Colonic mucosa (tissue), 4 donors: ENCODE data around the gene ECHS1. TPM values are rescaled to one million over a fixed set of nuclear protein-coding genes. Genes with fewer than 3 reads are reported as not detected.

Experiments
- DNase-seq: peaks from one replicate; pipeline ENCODE4 v3.0.0-alpha.2; 2020
- H3K27ac ChIP-seq: fragments of 200-600 bp; one replicate; pipeline ENCODE4 v1.8.0; 2021
- H3K27me3 ChIP-seq: fragments of 200-600 bp; one replicate; pipeline ENCODE4 v1.8.0; 2021
- H3K36me3 ChIP-seq: fragments of 200-600 bp; one replicate; pipeline ENCODE4 v1.8.0; 2021
- H3K4me1 ChIP-seq: fragments of 200-600 bp; one replicate; pipeline ENCODE4 v1.8.0; 2021; ENCODE audit warnings: mild to moderate bottlenecking
- H3K4me3 ChIP-seq: fragments of 200-600 bp; one replicate; pipeline ENCODE4 v1.8.0; 2021
- H3K9ac ChIP-seq, 2 donors: one replicate each; pipeline ENCODE4 v1.7.0; 2013; ENCODE audit warnings: control low read depth in 2 of 2, low read depth in 2 of 2, low read length in 2 of 2
- H3K9me3 ChIP-seq: fragments of 200-600 bp; one replicate; pipeline ENCODE4 v1.8.0; 2021
- CTCF ChIP-seq: fragments of 200-600 bp; IDR thresholded peaks from one replicate; pipeline ENCODE4 v1.8.0; 2022; ENCODE audit warnings: antibody characterized with exemption, mild to moderate bottlenecking
- intact Hi-C: fragments of 100-400 bp; cut with DNase I; formaldehyde crosslinking; loops from one replicate; pipeline ENCODE4 v1.14.1; 2022
- total RNA-seq, 2 donors: library from RNA; stranded (reverse); fragmentation: NEBNext Ultra II Directional in 1 of 2; extraction: Animal tissue kit (Norgen Biotek cat#: 25700) in 1 of 2; gene quantifications; one replicate each; pipeline ENCODE4 v1.2.1, GENCODE V29; 2021
- donor health status: healthy.
- donor health status: DM: no; HTN: no; CAD: no.
- donor health status: DM: no; HTN: no; CAD: no.

The ECHS1 gene
- total RNA-seq, 2 donors from 2014 or later, result 188 to 214 TPM

- Histone ChIP-seq H3K4me3 (no peak overlapping the region), H3K27me3 (peaks cover 41% of the 10 kb centered on the region), H3K9ac (no peak overlapping the region), H3K36me3 (no peaks in the 10 kb centered on the region), H3K4me1 (no peaks in the 10 kb centered on the region), H3K27ac (no peak overlapping the region), H3K9me3 (no peaks in the 10 kb centered on the region)
- intact Hi-C loops, result no loop called here
- no peak for TF ChIP-seq CTCF
- no peak for DNase-seq
Observed at GRCh38 chr10:133332936-133333699, 40.0 kb downstream of the ECHS1 start.

GRCh38 chr10:133329491-133330202 lies 43.5 kb downstream of the ECHS1 start:
- no peaks in the 10 kb centered on the region for H3K36me3 ChIP-seq
- H3K27me3 ChIP-seq, result peaks cover 51% of the 10 kb centered on the region
- peak; percentile 94 for TF ChIP-seq CTCF
- H3K4me1 ChIP-seq, result peaks cover 13% of the 10 kb centered on the region
- peak overlapping the region; percentile 39 for H3K4me3 ChIP-seq
- peak overlapping the region; percentile 34 to 55 for H3K9ac ChIP-seq
- no peak overlapping the region for H3K27ac ChIP-seq
- H3K9me3 ChIP-seq, result no peaks in the 10 kb centered on the region
- intact Hi-C loops, result loop anchor here (10.0 kb wide), 1 partner anchor 195 kb away; the partner anchor contains the start of gene CYP2E1
- DNase-seq, result peak; percentile 86

DNA sequence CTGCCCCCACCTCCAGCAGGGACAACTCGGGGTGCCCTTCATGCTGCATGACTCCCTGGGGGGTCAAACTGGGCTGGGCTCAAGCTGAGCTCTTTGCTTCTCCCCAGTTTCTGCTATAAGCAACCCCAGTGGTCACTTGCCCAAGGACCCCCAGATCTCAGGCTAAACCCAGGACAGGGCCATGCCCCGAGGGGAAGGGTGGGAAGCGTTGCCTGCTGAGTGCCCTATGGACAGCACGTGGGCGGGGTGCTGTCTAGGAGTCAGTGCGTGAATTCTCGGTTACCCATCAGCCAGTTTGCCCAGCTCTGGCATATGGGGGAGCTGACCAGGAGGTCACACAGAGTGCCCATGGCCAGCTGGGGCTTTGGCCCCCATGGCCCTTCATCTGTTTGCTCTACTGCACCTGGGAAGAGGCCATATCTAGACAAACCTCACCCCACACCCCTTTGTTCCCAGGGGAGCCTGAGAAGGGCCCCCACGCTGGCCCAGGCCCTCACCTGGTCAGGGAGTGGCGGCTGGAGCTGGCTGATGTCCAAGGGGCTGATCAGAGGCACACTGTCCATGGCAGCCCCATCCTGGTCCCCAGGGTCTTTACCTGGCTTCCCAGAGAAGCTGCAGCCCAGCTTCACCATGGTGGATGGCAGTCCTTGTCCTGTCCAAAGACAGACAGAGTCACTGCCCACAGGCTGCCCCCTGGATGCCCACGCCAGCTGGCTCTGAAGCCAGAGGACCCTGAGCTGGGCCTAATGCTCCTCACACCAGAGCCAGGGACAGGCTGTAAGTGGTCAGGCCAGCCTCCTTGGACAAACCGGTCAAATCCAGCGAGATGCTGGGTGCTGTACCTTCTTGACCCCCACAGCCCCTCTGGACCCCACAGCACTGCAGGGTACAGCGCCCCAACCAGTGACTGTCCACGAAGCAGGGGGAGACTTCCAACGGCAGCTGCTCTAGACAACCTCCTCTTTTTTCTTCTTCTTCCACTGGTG lies 44.5 kb downstream of the ECHS1 start:
- intact Hi-C loops, result loop anchor here (10.0 kb wide), 1 partner anchor 196 kb away; the partner anchor contains the start of gene CYP2E1
- Histone ChIP-seq H3K27ac (no peak overlapping the region), H3K4me1 (peaks cover 13% of the 10 kb centered on the region), H3K36me3 (no peaks in the 10 kb centered on the region), H3K9ac (no peak overlapping the region), H3K4me3 (no peak overlapping the region), H3K27me3 (peaks cover 49% of the 10 kb centered on the region), H3K9me3 (no peaks in the 10 kb centered on the region)
- TF ChIP-seq CTCF, result no peak
- no peak for DNase-seq

DNA sequence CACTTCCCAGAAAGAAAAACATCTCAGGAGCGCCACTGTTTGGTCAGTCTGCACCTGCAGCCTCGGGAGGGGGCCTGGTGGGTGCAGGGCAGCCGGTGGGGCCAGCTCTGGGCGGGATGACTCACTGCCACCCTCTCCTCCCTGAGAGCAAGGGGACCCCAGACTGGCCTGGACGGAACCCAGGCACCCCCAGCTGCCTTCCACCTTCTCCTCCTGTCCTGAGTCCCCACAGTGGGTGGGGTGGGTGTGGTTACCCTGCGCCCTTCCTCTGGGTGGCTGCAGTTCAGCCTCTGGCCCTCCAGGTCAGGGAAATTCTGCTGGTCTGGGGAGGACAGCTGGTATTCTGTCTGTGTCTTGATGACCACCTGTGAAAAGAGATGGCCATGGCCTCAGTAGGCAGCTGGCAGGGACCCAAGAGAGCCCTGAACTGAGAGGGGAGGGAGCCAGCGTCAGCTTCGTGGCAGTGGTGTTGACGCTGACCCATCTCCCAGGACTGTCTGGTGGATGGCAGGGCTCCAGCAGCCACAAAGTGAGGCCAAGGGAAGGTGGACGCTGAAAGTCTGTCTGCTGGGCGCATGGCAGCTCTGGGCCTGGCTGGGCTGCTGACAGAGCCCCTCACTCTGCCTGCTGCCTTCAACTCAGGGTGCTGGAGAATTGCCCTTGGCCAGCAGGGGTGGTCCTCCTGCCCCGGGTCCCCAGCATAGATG lies 45.4 kb downstream of the ECHS1 start:
- no peaks in the 10 kb centered on the region for H3K36me3 ChIP-seq
- DNase-seq, result no peak
- H3K4me3 ChIP-seq, result no peak overlapping the region
- H3K9ac ChIP-seq, result no peak overlapping the region
- no peak overlapping the region for H3K27ac ChIP-seq
- peaks cover 13% of the 10 kb centered on the region for H3K4me1 ChIP-seq
- H3K27me3 ChIP-seq, result peaks cover 49% of the 10 kb centered on the region
- intact Hi-C loops, result loop anchor here (10.0 kb wide), 1 partner anchor 197 kb away; the partner anchor contains the start of gene CYP2E1
- TF ChIP-seq CTCF, result no peak
- no peaks in the 10 kb centered on the region for H3K9me3 ChIP-seq
